ENCODE data around the gene FAM171A1.

Gene FAM171A1

DNA sequence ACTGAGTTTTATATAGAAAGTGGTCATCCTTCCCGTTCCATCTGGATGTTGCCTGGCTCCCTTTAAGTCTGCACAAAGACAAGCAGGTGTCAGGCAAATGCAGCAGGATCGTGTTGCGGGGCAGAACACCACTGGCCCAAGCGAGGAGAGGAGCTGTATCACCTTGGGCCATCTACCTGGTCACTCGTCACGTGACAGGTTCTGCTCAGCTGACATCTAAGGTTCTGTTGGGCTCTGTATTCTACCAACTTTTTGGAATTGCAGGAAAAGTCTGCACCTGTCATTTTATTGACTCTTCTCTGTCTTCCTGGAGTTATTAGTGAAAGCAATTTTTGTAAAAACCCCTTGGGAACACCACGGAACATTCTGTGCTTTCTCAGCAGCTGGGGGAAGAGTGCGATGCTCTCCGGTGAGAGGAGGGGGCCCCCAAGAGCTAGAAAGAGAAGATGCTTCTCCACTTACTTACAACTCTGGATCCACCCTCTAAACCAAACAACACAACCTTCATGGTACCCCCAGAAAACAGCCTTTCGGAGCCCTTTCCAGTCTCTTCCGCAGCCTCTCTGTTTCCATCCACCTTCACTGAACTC, 119.2 kb downstream of the FAM171A1 start:
- no peaks in the 10 kb centered on the region for H3K9me2 ChIP-seq (replicated peaks; ENCODE audit: insufficient read depth, low read length)
- no peak for DNase-seq
- TF ChIP-seq EZH2 (optimal IDR thresholded peaks at IDR 0.05; ENCODE audit: low read depth, low read length) (no peak), EZH2phosphoT487 (IDR thresholded peaks at IDR 0.05; ENCODE audit: low read length) (no peak)
- TF ChIP-seq, protein P1, sequence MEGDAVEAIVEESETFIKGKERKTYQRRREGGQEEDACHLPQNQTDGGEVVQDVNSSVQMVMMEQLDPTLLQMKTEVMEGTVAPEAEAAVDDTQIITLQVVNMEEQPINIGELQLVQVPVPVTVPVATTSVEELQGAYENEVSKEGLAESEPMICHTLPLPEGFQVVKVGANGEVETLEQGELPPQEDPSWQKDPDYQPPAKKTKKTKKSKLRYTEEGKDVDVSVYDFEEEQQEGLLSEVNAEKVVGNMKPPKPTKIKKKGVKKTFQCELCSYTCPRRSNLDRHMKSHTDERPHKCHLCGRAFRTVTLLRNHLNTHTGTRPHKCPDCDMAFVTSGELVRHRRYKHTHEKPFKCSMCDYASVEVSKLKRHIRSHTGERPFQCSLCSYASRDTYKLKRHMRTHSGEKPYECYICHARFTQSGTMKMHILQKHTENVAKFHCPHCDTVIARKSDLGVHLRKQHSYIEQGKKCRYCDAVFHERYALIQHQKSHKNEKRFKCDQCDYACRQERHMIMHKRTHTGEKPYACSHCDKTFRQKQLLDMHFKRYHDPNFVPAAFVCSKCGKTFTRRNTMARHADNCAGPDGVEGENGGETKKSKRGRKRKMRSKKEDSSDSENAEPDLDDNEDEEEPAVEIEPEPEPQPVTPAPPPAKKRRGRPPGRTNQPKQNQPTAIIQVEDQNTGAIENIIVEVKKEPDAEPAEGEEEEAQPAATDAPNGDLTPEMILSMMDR (IDR thresholded peaks at IDR 0.05; ENCODE audit: low read length): no peak
- H3K27me3 ChIP-seq (replicated peaks; ENCODE audit: insufficient read depth, low read length): no peaks in the 10 kb centered on the region
- H3K4me1 ChIP-seq (ENCODE audit: low read length): peaks cover 24% of the 10 kb centered on the region
- no peak overlapping the region for H3K9ac ChIP-seq (ENCODE audit: low read length)
- H3K9me3 ChIP-seq (replicated peaks; ENCODE audit: insufficient read depth, low read length): no peaks in the 10 kb centered on the region
- H3F3A ChIP-seq (ENCODE audit: insufficient read depth, low read length): peaks cover 16% of the 10 kb centered on the region
- H3K4me3 ChIP-seq (ENCODE audit: low read length): no peak overlapping the region
- no peaks in the 10 kb centered on the region for H3K36me3 ChIP-seq (replicated peaks; ENCODE audit: insufficient read depth, low read length)
- H3K79me2 ChIP-seq (ENCODE audit: low read length): peaks cover 29% of the 10 kb centered on the region
- no peak overlapping the region for H3K27ac ChIP-seq (ENCODE audit: low read length)
- H3K4me2 ChIP-seq (ENCODE audit: low read depth, low read length): no peak overlapping the region
- no peaks in the 10 kb centered on the region for H4K20me1 ChIP-seq (ENCODE audit: insufficient read depth, low read length)
- no peak overlapping the region for H2AFZ ChIP-seq (ENCODE audit: low read length)

DNA sequence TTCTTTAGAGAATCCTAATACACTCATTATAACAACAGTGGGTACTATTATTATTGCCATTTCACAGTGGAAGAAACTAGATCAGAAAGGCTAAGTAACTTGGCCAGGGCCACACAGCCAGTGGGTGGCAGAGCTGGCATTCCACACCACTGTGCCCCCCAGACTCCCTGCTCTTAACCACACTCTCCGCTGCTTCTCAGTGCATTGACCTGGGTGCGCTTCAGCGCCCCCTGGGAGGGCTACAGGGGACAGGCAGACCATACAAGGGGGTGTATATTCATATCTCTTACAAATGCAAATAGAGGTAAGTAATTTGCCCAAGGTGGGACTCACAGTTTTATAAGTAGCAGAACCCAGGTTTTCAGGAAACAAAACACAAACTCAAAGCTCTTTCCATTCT, 125.6 kb downstream of the FAM171A1 start:
- H3K4me3 ChIP-seq (ENCODE audit: low read length): no peak overlapping the region
- no peaks in the 10 kb centered on the region for H3K9me2 ChIP-seq (replicated peaks; ENCODE audit: insufficient read depth, low read length)
- no peaks in the 10 kb centered on the region for H3K4me1 ChIP-seq (ENCODE audit: low read length)
- no peak for DNase-seq
- no peak for TF ChIP-seq EZH2phosphoT487 (IDR thresholded peaks at IDR 0.05; ENCODE audit: low read length)
- TF ChIP-seq, protein P1 (IDR thresholded peaks at IDR 0.05; ENCODE audit: low read length): peak; percentile 19; the same call in 1 of the 2 replicates
- H3F3A ChIP-seq (ENCODE audit: insufficient read depth, low read length): no peaks in the 10 kb centered on the region
- H2AFZ ChIP-seq (ENCODE audit: low read length): no peak overlapping the region
- no peaks in the 10 kb centered on the region for H3K9me3 ChIP-seq (replicated peaks; ENCODE audit: insufficient read depth, low read length)
- H3K27ac ChIP-seq (ENCODE audit: low read length): no peak overlapping the region
- no peak overlapping the region for H3K4me2 ChIP-seq (ENCODE audit: low read depth, low read length)
- H4K20me1 ChIP-seq (ENCODE audit: insufficient read depth, low read length): no peaks in the 10 kb centered on the region
- H3K9ac ChIP-seq (ENCODE audit: low read length): no peak overlapping the region
- no peaks in the 10 kb centered on the region for H3K36me3 ChIP-seq (replicated peaks; ENCODE audit: insufficient read depth, low read length)
- 0 out of 2 replicates have a peak, but pooled peaks cover 7% of the 10 kb centered on the region for H3K79me2 ChIP-seq (ENCODE audit: low read length)
- H3K27me3 ChIP-seq (replicated peaks; ENCODE audit: insufficient read depth, low read length): no peaks in the 10 kb centered on the region

DNA sequence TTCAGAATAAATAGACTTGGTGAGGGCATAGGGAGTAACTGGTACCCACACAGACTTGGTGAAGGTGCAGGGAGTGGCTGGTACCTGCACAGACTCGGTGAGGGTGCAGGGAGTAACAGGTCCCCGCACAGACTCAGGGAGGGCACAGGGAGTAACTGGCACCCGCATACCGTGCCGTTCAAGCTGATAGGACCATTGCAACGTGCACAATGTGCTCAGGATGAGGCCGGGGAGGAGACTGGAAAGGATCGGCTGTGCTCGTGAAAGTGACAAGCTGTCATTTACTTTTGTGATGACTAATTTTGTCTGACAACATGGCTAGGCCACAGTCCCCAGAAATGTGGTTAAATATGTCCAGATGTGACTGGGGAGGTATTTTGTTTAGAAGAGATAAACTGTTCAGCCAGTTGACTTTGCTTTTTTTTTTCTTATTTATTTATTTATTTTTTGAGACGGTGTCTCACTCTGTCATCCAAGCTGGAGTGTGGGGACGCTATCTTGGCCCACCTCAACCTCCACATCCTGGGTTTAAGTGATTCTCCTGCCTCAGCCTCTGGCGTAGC, 126.4 kb downstream of the FAM171A1 start:
- Histone ChIP-seq H3K9ac (ENCODE audit: low read length) (no peak overlapping the region), H3K36me3 (replicated peaks; ENCODE audit: insufficient read depth, low read length) (no peaks in the 10 kb centered on the region), H3K9me2 (replicated peaks; ENCODE audit: insufficient read depth, low read length) (no peaks in the 10 kb centered on the region), H3K27me3 (replicated peaks; ENCODE audit: insufficient read depth, low read length) (no peaks in the 10 kb centered on the region), H3K79me2 (ENCODE audit: low read length) (0 out of 2 replicates have a peak, but pooled peaks cover 7% of the 10 kb centered on the region), H2AFZ (ENCODE audit: low read length) (no peak overlapping the region), H3K9me3 (replicated peaks; ENCODE audit: insufficient read depth, low read length) (no peaks in the 10 kb centered on the region), H3K4me2 (ENCODE audit: low read depth, low read length) (no peak overlapping the region), H4K20me1 (ENCODE audit: insufficient read depth, low read length) (no peaks in the 10 kb centered on the region), H3K4me1 (ENCODE audit: low read length) (no peaks in the 10 kb centered on the region), H3K4me3 (ENCODE audit: low read length) (no peak overlapping the region), H3F3A (ENCODE audit: insufficient read depth, low read length) (no peaks in the 10 kb centered on the region), H3K27ac (ENCODE audit: low read length) (no peak overlapping the region)
- no peak for DNase-seq
- no peak for TF ChIP-seq EZH2phosphoT487 (IDR thresholded peaks at IDR 0.05; ENCODE audit: low read length)
- TF ChIP-seq EZH2 (optimal IDR thresholded peaks at IDR 0.05; ENCODE audit: low read depth, low read length): no peak
- TF ChIP-seq, protein P1 (IDR thresholded peaks at IDR 0.05; ENCODE audit: low read length): no peak
